Activated CD8-positive, alpha-beta memory T cell treated with anti-CD3 and anti-CD28 coated beads for 1 hour (primary cell): ENCODE measurements around the gene TTLL5.
"Not testable (repeated sequence)": the region's sequence is repeated elsewhere in the genome, so short reads cannot be mapped to it uniquely, and the experiment has no call there.

Experiments used
- DNase-seq, 2 donors: peaks; one replicate each; pipeline ENCODE4 v3.0.0-alpha.2; 2020; ENCODE audit warnings: low read depth in 1 of 2; ENCODE audit errors: extremely low read depth in 1 of 2

The TTLL5 gene

DNA sequence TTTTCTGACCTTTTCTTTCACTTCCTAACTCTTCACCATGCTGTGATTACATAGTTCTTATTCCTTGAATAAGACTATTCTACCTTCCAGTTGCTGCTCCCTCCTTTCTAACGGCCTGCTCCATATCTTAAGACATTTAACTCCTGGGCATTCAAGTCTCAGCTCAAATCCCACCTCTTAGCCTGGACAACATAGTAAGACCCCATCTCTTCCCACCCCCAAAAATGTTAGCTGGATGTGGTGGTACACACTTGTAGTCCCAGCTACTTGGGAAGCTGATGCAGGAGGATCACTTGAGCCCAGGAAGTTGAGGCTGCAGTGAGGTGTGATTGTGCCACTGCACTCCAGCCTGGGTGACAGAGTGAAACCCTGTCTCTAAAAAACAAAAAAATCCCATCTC, 11.3 kb upstream of the TTLL5 start:
- no peak for DNase-seq

DNA sequence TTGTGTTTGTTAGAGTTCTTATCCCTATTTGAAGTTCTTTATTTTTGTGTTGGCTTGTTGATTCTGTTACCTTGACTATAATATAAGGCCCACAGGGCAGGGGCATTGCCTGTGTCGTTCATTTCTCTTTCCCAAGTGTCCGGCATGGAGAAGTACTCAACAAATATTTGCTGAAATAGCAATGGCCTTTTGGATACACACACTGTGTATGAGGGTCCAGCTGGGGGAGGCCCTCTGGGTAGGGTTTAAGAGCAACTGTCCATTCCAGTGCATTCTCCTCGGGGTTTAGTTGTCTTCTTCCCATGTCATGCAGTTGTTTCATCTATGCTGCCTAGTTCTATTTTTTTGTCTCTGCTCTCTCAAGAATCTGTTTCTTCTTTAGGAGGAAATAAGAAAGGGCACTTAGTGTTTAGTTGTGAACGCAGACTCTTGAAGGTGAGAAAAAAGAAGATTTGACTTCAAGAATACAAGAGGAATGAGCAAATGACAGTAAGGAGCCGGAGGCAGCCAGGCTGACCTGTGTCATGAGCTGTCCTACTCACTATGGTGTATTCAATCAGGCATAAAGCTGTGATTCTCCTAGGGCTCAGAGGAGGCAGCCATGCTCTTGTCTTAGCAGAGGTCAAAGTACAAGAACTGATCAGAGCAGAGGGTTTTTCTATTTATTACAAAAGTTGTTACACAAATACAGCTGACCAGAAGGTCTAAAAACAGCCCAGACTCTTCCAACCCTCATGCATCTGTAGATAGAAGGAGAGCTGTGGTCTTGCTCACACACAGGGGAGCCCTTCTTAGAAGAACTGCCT, 10.6 kb upstream of the TTLL5 start:
- DNase-seq: no peak

DNA sequence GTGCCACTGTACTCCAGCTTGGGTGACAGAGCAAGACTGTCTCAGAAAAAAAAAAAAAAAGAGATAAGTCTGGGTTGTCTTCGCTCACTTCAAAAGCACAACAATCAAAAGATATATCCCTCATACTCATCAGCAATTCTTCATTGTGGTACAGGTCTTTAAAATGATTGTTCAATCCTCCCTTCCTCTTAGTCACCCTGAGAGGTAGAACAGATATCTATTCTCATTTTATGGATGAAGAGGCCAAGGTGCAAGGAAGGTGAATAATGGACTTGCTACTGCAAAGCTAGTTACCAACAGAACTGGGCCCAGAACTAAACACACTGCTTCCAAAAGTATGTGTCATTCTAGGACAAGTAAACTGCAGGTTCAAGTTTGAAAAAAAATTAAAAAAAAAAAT, 7.5 kb upstream of the TTLL5 start:
- no peak for DNase-seq

DNA sequence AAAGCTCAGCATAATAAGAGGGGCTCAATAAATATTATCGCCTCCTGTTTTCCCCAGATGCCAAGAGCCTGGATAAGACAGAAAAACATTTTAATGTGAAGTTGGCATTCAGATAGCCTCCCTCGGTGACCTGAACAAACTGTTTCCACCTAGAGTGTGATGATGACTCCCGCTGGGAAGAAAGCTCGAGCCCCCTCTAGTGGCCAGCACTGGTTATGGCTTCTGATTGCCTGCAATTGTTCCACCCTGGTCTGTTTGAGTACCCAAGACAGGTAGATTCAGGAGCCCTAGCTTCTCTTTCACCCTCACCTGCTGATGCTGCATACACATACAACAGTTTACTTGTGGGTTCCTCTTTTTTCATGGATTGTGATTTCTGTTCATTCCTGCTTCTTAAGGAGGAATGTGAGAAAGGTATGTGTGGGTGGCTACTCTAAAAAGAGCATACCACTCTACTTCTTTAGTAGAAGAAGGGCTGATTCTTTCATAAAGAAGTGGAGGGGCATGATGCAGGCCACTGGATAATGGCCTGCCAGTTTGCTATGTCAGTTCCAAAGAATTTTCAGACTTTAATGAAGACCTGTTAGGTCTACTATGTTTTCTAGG, 6.8 kb upstream of the TTLL5 start:
- peak; percentile 43 to 72 for DNase-seq

DNA sequence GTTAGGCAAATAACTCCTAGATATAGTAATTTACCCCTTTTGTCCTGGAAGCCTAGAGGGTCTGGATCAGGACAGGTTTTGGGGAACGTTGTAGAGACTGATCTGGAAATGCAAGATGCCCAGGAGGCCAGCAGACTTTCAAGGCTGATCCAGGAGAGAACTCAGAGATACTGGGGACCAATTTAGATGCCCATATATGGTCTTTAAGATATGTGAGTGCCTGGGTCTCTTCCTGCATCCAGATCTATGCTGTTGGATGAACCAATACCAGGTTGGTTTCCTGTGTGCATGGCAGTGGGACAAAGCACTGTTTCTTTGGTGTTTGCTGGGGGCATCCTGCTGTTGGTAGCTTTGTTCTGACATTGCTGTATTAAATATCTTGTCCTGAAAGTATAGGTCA, 5.8 kb upstream of the TTLL5 start:
- no peak for DNase-seq

DNA sequence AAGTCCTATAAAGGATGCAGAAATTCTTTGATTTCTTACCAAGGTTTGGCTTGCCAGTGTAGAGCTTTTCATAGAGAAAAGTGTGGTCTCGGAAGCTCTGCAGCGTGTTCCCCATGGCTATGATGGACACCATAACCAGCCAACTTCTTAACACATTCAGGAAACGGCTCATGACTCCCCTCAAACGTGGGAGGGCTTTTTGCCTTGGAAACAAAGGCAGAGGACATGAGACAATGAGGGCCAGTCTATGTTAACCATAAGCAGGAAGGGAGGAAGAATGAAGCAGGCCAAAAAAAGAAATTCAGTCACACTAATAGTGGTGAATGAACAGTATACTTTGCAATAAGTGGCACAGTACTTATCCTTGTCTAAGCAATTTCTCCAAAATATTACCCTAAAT, 3.7 kb upstream of the TTLL5 start:
- DNase-seq: no peak

DNA sequence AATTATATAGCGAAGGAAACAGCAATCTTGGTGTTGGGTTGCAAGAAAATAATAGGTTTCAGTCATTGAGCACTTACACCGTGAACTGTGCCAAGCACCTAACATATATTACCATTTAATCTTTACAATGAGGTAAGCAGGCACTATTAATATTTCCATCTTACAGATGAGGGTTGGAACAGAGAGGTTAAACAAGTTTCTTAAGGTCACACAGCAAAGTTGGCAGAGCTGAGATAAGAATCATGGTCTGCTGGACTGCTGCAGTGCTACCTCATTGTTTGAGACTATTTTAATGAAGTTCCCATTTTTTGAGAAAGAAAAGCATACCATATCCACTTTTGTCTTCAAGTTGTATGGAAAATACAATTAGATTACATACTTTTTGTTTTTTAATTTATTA, 2.1 kb upstream of the TTLL5 start:
- DNase-seq: no peak

DNA sequence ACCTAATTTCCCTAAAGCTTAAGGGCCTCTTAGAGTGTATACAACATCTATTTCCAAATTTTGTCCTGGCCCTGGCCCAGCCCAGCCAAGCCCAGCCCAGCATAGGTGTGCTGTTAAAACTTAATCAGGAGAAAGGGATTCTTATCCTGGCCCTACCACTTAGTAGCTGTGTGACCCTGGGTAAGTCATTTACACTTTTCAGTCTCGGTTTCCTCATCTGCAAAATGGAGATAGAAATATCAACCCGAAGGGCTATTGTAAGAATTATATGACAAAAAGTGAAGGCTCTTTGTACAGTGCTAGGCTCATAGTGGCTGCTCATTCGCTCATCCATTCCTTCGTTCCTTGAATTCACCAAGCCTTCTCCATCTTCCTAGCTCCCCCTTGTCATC, 812 bp upstream of the TTLL5 start:
- no peak for DNase-seq

DNA sequence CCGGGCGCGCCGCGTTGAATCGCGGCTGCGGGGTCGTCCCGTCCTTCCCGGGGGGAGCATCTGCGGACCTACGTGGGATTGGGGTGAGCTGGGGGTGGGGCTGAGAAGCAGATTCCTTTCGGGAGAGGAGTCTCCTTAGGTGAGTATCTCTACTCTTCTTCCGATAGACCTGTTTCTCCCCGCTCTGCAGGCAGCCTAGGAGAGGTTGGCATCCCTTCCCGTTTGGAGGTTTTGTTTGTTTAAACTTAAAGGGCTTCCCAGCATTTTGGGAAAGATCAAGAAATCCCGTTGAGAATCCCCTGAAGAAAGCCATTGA, 411 bp downstream of the TTLL5 start:
- DNase-seq: no peak

DNA sequence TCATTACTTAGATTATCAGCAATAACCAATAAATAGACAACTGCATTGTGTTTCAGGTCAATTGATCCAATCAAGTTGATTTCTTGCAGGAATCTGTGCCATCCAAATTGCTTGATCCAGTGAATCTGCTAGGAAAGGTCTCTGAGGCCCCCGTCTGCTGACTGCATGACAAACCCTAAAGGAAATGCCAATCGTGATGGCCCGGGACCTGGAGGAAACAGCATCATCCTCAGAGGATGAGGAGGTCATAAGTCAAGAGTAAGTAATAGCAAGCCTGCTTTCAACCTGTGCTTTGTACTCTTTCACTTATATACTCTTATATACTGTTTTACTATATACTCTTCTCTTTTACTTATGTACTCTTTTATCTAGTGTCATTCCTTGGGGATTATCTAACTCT, 1.9 kb downstream of the TTLL5 start:
- DNase-seq: no peak

DNA sequence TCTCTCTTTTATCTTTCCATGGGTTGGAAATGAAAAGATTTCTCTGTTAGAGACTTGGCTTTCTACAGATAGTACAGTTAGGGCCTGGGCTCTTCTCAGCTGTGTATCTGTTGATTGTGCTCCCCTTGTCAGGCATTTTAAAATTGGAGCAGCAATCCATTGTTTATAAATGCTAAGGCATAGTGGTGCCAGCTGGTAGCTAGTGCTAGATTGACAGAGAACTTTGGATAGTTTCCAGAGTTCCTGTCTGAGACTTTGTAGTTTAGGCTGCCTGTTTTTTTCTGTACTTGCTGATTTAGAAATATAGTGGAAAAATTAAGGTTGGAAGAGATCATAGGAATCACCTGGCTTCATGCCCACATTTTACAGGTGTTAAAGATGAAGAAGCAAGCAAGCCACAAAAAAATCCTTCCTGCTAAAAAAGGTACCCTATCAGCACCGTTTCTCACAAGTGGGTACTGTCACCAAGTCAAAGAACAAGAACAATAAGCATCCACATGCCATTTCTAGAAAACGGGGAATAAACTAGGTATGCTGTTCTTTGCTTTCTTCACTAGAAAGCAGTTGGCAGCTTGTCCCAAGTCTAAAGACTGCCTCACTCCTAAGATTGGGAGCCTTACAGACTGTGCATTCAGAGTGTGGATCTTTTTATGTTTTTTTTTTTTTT, 6.2 kb downstream of the TTLL5 start:
- no peak for DNase-seq

DNA sequence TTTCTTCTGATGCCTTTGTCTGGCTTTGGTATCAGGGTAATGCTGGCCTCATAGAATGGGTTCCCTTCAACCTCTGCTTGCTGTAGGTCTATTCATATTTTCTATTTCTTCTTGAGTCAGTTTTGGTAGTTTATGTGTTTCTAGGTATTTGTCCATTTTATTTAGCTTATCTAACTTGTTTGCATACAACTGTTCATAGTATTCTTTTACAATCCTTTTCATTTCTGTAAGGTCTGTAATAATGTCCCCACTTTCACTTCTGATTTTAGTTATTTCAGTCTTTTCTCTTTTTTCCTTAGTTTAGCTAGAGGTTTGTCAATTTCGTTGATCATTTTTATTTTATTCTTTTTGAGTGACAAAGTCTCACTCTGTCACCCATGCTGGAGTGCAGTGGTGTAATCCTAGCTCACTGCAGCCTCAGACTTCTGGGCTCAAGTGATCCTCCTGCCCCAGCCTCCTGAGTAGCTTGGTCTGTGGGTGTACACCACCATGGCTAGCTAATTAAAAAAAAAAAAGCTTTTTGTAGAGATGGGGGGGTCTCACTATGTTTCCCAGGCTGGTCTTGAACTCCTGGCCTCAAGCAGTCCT, 11.7 kb downstream of the TTLL5 start:
- DNase-seq: no peak

DNA sequence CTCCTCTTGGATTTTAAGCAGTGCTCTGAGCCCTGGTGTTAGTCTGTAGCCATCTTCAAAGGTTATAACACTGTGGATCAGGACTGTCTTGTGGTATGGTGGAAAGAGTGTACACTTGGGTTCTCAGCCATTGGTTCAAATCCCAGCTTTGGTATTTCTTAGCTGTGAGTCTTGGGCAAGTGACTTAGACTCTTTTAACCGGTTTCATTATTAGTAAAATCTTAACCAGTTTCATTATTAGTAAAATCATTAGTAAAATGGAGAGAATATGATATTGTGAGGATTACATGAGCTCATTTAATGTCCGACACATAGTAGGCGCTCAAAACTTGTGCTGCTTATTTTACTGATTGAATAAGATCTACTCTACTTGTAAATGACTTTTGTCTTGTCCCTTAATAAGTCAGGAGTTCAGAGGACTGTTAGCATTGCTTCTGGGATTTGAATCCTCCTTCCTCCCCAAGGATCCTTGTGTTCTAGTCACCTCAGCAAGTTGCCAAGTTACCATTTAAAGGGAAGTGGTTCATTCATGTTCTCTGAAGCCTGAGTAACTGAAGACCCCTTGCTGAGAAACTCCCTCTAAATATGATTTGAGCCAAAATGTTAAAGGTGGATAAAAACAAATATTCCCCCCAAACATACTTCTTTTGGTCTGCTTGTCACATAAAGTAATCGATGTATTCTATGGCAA, 12.4 kb downstream of the TTLL5 start:
- no peak for DNase-seq

DNA sequence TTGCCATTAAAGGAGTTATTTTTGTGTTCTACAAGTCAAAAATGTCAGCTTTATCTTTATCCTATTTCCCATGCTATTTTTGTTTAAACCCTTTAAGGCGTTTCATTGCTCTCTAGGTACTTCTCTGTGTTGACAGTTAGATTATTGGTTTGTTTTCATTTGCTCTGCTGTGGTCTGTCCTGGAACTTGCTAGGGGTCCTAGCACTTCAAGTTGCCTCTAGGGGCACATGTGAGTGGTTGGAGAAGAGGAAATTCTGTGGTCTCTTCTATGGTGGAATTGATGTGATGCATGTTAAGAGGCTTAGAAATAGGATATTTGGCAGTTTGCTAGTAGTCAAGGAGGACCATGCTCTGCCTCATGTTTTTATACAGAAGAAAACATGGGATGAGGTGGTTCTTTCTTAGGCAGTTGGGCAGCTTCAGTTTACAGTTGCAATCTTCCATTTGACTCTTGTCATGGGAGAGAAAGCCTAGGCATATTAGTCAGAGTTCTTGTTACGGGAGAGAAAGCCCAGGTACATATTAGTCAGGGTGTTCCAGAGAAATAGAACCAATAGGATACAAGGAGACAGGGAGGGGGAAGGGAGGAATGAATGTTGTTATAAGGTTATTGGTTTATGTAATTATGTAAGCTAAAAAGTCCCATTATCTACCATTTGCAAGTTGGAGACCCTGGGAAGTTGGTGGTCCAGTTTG, 14.4 kb downstream of the TTLL5 start:
- no peak for DNase-seq

DNA sequence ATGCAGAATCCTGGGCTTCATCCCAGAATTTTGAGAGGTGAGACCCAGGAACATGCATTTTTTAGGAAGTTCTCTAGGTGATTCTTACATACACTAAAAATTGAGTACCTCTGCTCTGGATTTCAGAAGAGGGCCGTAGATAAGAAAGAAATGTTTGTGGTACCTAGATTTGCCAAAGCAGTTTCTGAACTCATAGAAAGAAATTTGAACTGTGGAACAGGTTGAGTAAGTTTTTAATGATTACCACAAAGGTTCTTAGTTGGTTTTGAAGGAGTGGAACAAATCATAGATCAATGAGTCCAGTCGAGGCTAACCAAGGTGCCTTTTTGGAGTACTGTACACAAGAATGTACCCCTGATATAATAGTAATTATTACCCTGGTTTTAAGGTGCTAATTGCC, 24.9 kb downstream of the TTLL5 start:
- DNase-seq: no peak

DNA sequence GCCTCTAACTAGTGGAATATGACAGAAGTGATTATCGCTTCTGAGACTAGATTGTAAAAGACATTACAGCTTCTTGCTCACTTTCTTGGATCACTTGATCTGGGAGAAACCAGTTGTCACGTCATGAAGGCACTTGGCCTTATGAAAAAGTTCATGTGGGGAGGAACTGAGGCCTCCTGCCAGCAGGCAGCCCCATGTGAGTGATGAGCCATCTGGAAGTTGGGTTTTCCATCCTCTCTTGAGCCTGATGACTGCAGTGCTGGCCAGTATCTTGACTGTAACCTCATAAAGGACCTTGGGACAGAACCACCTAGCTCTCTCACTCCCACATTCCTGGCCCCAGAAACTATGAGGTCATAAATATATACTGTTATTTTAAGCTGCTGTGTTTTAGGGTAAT, 28.0 kb downstream of the TTLL5 start:
- no peak for DNase-seq

DNA sequence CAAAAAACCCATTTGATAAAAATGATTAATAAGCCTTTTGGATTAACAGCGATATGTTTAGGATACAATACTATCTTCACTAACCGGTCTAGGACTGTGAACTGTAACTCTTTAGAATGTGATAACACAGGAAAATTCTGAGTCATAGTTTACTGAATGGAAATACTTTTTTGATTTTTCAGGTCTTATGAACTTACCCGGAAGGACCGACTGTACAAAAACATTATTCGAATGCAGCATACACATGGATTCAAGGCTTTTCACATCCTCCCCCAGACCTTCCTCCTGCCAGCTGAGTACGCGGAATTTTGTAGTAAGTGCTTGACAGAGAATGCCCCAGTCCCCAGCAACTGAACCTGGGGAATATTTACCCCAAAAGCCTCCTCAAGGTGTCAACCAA, 29.0 kb downstream of the TTLL5 start:
- no peak for DNase-seq

DNA sequence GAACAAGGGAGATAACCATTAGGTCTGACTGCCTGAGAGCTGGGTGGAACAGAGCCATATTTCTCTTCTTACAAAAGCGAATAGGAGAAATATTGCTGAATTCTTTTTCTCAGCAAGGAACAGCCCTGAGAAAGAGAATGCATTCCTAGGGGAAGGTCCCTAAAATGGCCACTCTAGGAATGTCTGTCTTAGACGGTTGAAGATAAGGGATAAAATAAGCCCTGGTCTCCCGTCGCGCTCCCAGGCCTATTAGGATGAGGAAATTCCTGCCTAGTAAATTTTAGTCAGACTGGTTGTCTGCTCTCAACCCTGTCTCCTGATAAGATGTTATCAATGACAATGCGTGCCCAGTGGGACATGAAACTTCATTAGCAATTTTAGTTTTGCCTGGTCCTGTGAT, 34.0 kb downstream of the TTLL5 start:
- not testable (repeated sequence) for DNase-seq

DNA sequence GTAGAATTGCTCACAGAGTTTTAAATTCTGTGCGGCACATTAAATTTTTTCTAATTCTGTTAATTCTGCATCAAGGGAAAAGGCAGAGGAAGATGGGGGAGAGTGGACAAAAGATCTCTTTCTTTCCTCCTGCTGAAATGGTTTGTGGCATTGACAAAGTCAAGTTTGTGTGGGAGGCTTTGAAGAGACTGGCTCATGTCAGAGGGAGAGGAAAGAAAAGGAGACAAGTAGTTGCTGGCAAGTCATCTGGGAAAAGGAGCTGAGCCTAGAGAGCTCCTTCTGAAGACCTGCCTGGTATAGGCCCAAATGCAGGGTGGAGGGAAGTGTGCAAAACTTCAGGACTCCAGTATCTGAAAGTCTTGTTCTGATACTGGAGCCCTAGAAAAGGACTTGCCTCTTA, 36.3 kb downstream of the TTLL5 start:
- no peak for DNase-seq

DNA sequence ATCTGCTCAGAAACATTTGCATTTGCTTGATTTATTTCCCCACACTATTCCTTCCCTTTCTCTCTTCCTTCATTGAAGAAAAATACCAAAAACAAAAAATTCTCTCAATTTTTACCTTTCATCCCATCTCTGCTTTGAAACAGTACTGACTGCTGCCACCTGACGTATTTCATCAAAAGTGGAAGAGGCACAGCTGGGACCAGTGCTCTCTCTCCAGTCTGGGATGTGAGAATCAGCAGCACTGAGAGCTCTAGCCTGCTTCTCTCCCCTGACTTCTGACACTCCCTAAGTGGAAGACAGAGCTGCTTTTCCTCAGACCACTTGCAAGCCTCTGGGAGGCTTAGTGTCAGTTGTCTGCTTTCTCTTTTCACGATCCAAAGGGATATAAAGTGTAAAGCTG, 36.9 kb downstream of the TTLL5 start:
- DNase-seq: no peak

DNA sequence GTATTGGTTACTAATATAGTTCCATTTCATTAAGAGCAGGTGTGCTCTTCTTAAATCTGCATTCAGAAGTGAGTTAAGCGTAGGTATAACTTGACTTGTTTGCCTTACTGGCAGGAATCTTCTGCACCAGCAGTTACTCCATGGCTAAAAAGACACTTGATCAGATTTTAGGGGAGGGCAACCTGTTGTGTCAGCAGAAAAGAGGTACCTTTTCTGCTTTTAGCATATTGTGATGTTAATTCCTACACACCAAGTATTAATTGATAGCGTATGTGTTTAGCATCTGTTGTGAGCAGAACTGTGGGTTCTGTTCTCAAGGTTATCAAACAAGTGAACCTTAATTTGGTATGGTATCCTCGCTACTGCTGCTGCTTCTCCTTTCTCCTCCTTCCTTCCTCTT, 38.3 kb downstream of the TTLL5 start:
- DNase-seq: no peak
